GM19438 (cell line): ENCODE results near the gene CENPA.
"Not testable (repeated sequence)": the region's sequence is repeated elsewhere in the genome, so short reads cannot be mapped to it uniquely, and the experiment has no call there.

Experiments
- ATAC-seq: cut with Tn5 transposase; IDR thresholded peaks from one replicate; pipeline ENCODE4 v1.9.1; 2021; ENCODE audit warnings: low read depth; ENCODE audit not compliant: unreplicated experiment

CENPA gene

GRCh38 chr2:26786207-26787028 lies 562 bp downstream of the CENPA start:
- ATAC-seq, result peak; percentile 8

- ATAC-seq, result no peak
Measured at GRCh38 chr2:26792720-26793119, 6.9 kb downstream of the CENPA start.

GRCh38 chr2:26793518-26793917 lies 7.7 kb downstream of the CENPA start:
- ATAC-seq, result no peak

GRCh38 chr2:26795135-26795534 lies 9.3 kb downstream of the CENPA start:
- ATAC-seq, result not testable (repeated sequence)

GRCh38 chr2:26801328-26801727 lies 15.5 kb downstream of the CENPA start:
- no peak for ATAC-seq

GRCh38 chr2:26801796-26802195 lies 15.9 kb downstream of the CENPA start:
- ATAC-seq, result no peak

GRCh38 chr2:26805241-26805676 lies 19.4 kb downstream of the CENPA start:
- no peak for ATAC-seq

- no peak for ATAC-seq
Measured at GRCh38 chr2:26807788-26808460, 22.1 kb downstream of the CENPA start.

GRCh38 chr2:26809211-26809610 lies 23.4 kb downstream of the CENPA start:
- ATAC-seq, result no peak

GRCh38 chr2:26809876-26810577 lies 24.2 kb downstream of the CENPA start:
- no peak for ATAC-seq

GRCh38 chr2:26811261-26811660 lies 25.4 kb downstream of the CENPA start:
- ATAC-seq, result no peak

- ATAC-seq, result no peak
Measured at GRCh38 chr2:26811791-26812694, 26.2 kb downstream of the CENPA start.

- no peak for ATAC-seq
Measured at GRCh38 chr2:26812731-26813130, 26.9 kb downstream of the CENPA start.

- not testable (repeated sequence) for ATAC-seq
Measured at GRCh38 chr2:26814072-26814765, 28.4 kb downstream of the CENPA start.

- no peak for ATAC-seq
Measured at GRCh38 chr2:26816893-26817292, 31.0 kb downstream of the CENPA start.

GRCh38 chr2:26818255-26818654 lies 32.4 kb downstream of the CENPA start:
- ATAC-seq, result no peak

GRCh38 chr2:26818972-26819371 lies 33.1 kb downstream of the CENPA start:
- no peak for ATAC-seq

GRCh38 chr2:26820932-26821331 lies 35.1 kb downstream of the CENPA start:
- no peak for ATAC-seq

- ATAC-seq, result no peak
Measured at GRCh38 chr2:26822877-26823276, 37.0 kb downstream of the CENPA start.
